Spleen (tissue), 11 donors: Measurements from ENCODE around the gene GOSR1. TPM values are rescaled to one million over a fixed set of nuclear protein-coding genes. Genes with fewer than 3 reads are reported as not detected.

Experiments
- DNase-seq: peaks from one replicate; pipeline ENCODE4 v3.0.0-alpha.2; 2020
- H3K27ac ChIP-seq, 8 donors: fragments of 200-600 bp; sonication (generic) in 7 of 8; 1 replicate in 4 of 8; 2 replicates in 4 of 8; pipeline versions ENCODE4 v1.5.0 to v1.8.0; 2016 to 2021; ENCODE audit warnings: inconsistent platforms in 4 of 8, mild to moderate bottlenecking in 4 of 8, moderate library complexity in 1 of 8
- H3K27me3 ChIP-seq, 7 donors: fragments of 200-600 bp; sonication (generic) in 6 of 7; replicated peaks in 1 of 7; 1 replicate in 4 of 7; 2 replicates in 3 of 7; pipeline versions ENCODE4 v1.5.0 to v1.8.0; 2016 to 2021; ENCODE audit warnings: inconsistent platforms in 3 of 7, mild to moderate bottlenecking in 1 of 7
- H3K36me3 ChIP-seq, 6 donors: fragments of 200-600 bp; sonication (generic) in 5 of 6; 1 replicate in 4 of 6; 2 replicates in 2 of 6; pipeline versions ENCODE4 v1.5.0 to v1.8.0; 2016 to 2021; ENCODE audit warnings: inconsistent platforms in 2 of 6
- H3K4me1 ChIP-seq, 6 donors: fragments of 200-600 bp; sonication (generic) in 5 of 6; 1 replicate in 3 of 6; 2 replicates in 3 of 6; pipeline versions ENCODE4 v1.5.0 to v1.8.0; 2016 to 2021; ENCODE audit warnings: inconsistent platforms in 3 of 6
- H3K4me3 ChIP-seq, 8 donors: fragments of 200-600 bp; sonication (generic) in 7 of 8; 1 replicate in 4 of 8; 2 replicates in 4 of 8; pipeline versions ENCODE4 v1.5.0 to v1.8.0; 2016 to 2021; ENCODE audit warnings: inconsistent platforms in 4 of 8, mild to moderate bottlenecking in 4 of 8, moderate library complexity in 2 of 8
- H3K9me3 ChIP-seq, 8 donors: fragments of 200-600 bp; sonication (generic) in 7 of 8; 1 replicate in 4 of 8; 2 replicates in 4 of 8; pipeline versions ENCODE4 v1.5.0 to v1.8.0; 2016 to 2021; ENCODE audit warnings: inconsistent platforms in 4 of 8
- POLR2A ChIP-seq, 3 donors: fragments of 450-650 bp; IDR thresholded peaks; one replicate each; pipeline ENCODE4 v1.5.1; 2017; ENCODE audit warnings: antibody characterized with exemption in 3 of 3, mild to moderate bottlenecking in 1 of 3
- POLR2AphosphoS5 ChIP-seq, 3 donors: sonication (generic); formaldehyde crosslinking; IDR thresholded peaks; one replicate each; pipeline ENCODE4 v1.5.1; 2017; ENCODE audit warnings: antibody characterized with exemption in 3 of 3
- WGBS, 5 donors: extraction: QIAGEN DNeasy Blood & Tissue Kit in 3 of 5; methylation state at CpG; one replicate each; pipeline versions ENCODE4 v1.1.5 to v1.1.7; 2013 to 2018; 5-methylcytosine and 5-hydroxymethylcytosine counted together
- intact Hi-C: fragments of 100-400 bp; cut with DNase I; formaldehyde crosslinking; loops from one replicate; pipeline ENCODE4 v1.15.0; 2023; ENCODE audit warnings: low total_unique reads
- polyA plus RNA-seq, 3 donors: library from polyadenylated mRNA; stranded (reverse); fragments of 200-250 nt; gene quantifications; one replicate each; pipeline ENCODE4 v1.2.1, GENCODE V29; 2013
- total RNA-seq, 7 donors: library from RNA; depleted of rRNA in 3 of 7; stranded (reverse); fragments of >200 nt in 3 of 7; fragmentation: NEBNext Ultra II Directional in 4 of 7; extraction: Animal tissue kit (Norgen Biotek cat#: 25700) in 4 of 7; gene quantifications; one replicate each; pipeline versions ENCODE4 v1.1.0 to v1.2.1, GENCODE V29; 2016 to 2021
- TF ChIP-seq, protein P1 (sequence below), 11 experiments: fragments of 200-600 bp in 7 of 11; fragments of 450-650 bp in 4 of 11; sonication (generic) in 4 of 11; IDR thresholded peaks in 8 of 11; conservative IDR thresholded peaks in 3 of 11; 1 replicate in 7 of 11; 2 replicates in 4 of 11; pipeline versions ENCODE4 v1.4.0 to v1.8.0; 2016 to 2021; ENCODE audit warnings: antibody characterized with exemption in 11 of 11, inconsistent platforms in 4 of 11, mild to moderate bottlenecking in 1 of 11
- donor health status: healthy with polysubstance abuse.
- donor health status: DM: no; HTN: no; CAD: no; lungs with moderate emphysema.
- donor health status: DM: no; HTN: no; CAD: no.
- donor health status: Bipolar disorder and iron deficiency.
- donor health status: healthy.
- donor health status: DM: no; HTN: no; CAD: no.
- donor health status: DM: yes; HTN: yes; CAD: no.

Gene GOSR1
- total and polyA plus RNA-seq, 10 donors: 10.8 to 56.6 (median 48.4) TPM

DNA sequence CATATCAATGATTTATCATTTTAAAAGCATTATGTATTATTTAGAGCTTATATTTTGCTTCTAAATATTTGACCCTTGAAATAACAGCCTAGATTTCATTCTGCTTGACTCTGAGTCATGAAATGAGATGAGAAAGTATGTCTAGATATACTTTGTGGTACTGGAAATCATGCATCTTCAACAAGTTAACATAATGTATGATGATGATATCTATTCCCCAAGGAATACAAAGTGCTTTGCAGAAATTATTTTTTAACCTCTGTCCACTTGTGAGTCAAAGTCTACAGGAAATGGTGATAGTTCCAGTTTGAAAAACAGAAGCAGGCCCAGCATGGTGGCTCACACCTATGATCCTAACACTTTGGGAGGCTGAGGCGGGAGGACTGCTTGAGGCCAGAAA lies 36.1 kb downstream of the GOSR1 start:
- intact Hi-C loops: no loop called here
- Histone ChIP-seq H3K9me3 (no peaks in the 10 kb centered on the region), H3K27ac (no peak overlapping the region), H3K36me3 (peaks cover 0 to 87% (median 21%) of the 10 kb centered on the region in 6 donors), H3K4me1 (peaks cover 0 to 5% (median 0%) of the 10 kb centered on the region in 6 donors), H3K4me3 (no peak overlapping the region), H3K27me3 (no peaks in the 10 kb centered on the region)
- TF ChIP-seq, protein P1, sequence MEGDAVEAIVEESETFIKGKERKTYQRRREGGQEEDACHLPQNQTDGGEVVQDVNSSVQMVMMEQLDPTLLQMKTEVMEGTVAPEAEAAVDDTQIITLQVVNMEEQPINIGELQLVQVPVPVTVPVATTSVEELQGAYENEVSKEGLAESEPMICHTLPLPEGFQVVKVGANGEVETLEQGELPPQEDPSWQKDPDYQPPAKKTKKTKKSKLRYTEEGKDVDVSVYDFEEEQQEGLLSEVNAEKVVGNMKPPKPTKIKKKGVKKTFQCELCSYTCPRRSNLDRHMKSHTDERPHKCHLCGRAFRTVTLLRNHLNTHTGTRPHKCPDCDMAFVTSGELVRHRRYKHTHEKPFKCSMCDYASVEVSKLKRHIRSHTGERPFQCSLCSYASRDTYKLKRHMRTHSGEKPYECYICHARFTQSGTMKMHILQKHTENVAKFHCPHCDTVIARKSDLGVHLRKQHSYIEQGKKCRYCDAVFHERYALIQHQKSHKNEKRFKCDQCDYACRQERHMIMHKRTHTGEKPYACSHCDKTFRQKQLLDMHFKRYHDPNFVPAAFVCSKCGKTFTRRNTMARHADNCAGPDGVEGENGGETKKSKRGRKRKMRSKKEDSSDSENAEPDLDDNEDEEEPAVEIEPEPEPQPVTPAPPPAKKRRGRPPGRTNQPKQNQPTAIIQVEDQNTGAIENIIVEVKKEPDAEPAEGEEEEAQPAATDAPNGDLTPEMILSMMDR (IDR thresholded peaks at IDR 0.05 in 8 of 11, conservative IDR thresholded peaks at IDR 0.05 in 3 of 11): no peak
- TF ChIP-seq POLR2A (IDR thresholded peaks at IDR 0.05): no peak
- TF ChIP-seq POLR2AphosphoS5 (IDR thresholded peaks at IDR 0.05): no peak
- no peak for DNase-seq
- 100% methylated on average over 1 of the region's 1 CpG for WGBS, 5 donors

GRCh38 chr17:30514895-30515596 lies 37.8 kb downstream of the GOSR1 start:
- Histone ChIP-seq H3K4me1 (peaks cover 0 to 12% (median 1%) of the 10 kb centered on the region in 6 donors), H3K27me3 (no peaks in the 10 kb centered on the region), H3K36me3 (peaks cover 0 to 100% (median 24%) of the 10 kb centered on the region in 6 donors), H3K9me3 (no peaks in the 10 kb centered on the region), H3K4me3 (no peak overlapping the region), H3K27ac (no peak overlapping the region)
- intact Hi-C loops: no loop called here
- DNase-seq: no peak
- TF ChIP-seq POLR2AphosphoS5 (IDR thresholded peaks at IDR 0.05) (no peak), POLR2A (IDR thresholded peaks at IDR 0.05) (no peak)
- TF ChIP-seq, protein P1 (IDR thresholded peaks at IDR 0.05 in 8 of 11, conservative IDR thresholded peaks at IDR 0.05 in 3 of 11): no peak
- 70 to 98% (median 86%) methylated on average over 3 of the region's 3 CpGs for WGBS, 5 donors

GRCh38 chr17:30517786-30518185 lies 40.6 kb downstream of the GOSR1 start:
- H3K27me3 ChIP-seq: no peaks in the 10 kb centered on the region
- H3K36me3 ChIP-seq: peaks cover 0 to 100% (median 39%) of the 10 kb centered on the region in 6 donors
- TF ChIP-seq, protein P1 (IDR thresholded peaks at IDR 0.05 in 8 of 11, conservative IDR thresholded peaks at IDR 0.05 in 3 of 11): no peak
- TF ChIP-seq POLR2A (IDR thresholded peaks at IDR 0.05): no peak
- TF ChIP-seq POLR2AphosphoS5 (IDR thresholded peaks at IDR 0.05): no peak
- intact Hi-C loops: no loop called here
- WGBS, 5 donors: 84 to 100% (median 92%) methylated on average over 1 of the region's 1 CpG
- H3K4me1 ChIP-seq: peaks cover 0 to 14% (median 3%) of the 10 kb centered on the region in 6 donors
- H3K4me3 ChIP-seq: no peak overlapping the region
- DNase-seq: no peak
- H3K27ac ChIP-seq: peak overlapping the region in 2 of 8 donors; percentile 51 to 56
- no peaks in the 10 kb centered on the region for H3K9me3 ChIP-seq

DNA sequence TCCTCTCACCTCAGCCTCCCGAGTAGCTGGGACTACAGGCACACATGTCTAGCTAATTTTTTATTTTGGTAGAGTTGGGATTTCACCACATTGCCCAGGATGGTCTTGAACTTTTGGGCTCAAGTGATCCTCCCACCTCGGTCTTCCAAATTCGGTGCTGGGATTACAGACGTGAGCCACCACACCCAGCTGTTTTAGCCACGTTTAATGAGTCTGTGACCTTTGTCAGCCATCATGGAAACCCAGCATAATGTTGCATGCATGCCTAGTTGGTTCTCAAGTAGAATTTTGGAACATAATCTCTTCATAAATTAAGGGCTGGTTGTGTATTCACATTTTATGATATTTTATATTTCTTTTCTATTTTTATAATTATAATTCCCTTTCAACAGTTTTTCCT lies 42.0 kb downstream of the GOSR1 start:
- H3K4me3 ChIP-seq: no peak overlapping the region
- no peaks in the 10 kb centered on the region for H3K9me3 ChIP-seq
- H3K27me3 ChIP-seq: no peaks in the 10 kb centered on the region
- 75 to 91% (median 84%) methylated on average over 5 of the region's 5 CpGs for WGBS, 5 donors
- TF ChIP-seq, protein P1 (IDR thresholded peaks at IDR 0.05 in 8 of 11, conservative IDR thresholded peaks at IDR 0.05 in 3 of 11): no peak
- TF ChIP-seq POLR2AphosphoS5 (IDR thresholded peaks at IDR 0.05) (no peak), POLR2A (IDR thresholded peaks at IDR 0.05) (no peak)
- intact Hi-C loops: no loop called here
- peaks cover 0 to 100% (median 37%) of the 10 kb centered on the region in 6 donors for H3K36me3 ChIP-seq
- peak overlapping the region in 7 of 8 donors; percentile 7 to 56 (median 28) for H3K27ac ChIP-seq
- H3K4me1 ChIP-seq: peaks cover 0 to 14% (median 3%) of the 10 kb centered on the region in 6 donors
- no peak for DNase-seq
